AG09309 (cell line): ENCODE data around the gene GALNT9.
A peak's percentile ranks its signal among the peaks of the same experiment; 100 is the strongest.

Experiments used
- DNase-seq: peaks from one replicate; pipeline ENCODE4 v3.0.0-alpha.2; 2010; ENCODE audit warnings: low read depth
- H3K4me3 ChIP-seq: 2 replicates; pipeline ENCODE4 v1.5.1; 2011; ENCODE audit warnings: mild to moderate bottlenecking, low read depth, low read length, moderate library complexity; ENCODE audit not compliant: control insufficient read depth
- TF ChIP-seq, protein P1 (sequence below): IDR thresholded peaks from 2 replicates; pipeline ENCODE4 v1.5.1; 2011; ENCODE audit warnings: mild to moderate bottlenecking, low read depth, low read length, inconsistent platforms; ENCODE audit not compliant: insufficient read depth, control insufficient read depth; ENCODE audit errors: missing control alignments

GALNT9 gene

DNA sequence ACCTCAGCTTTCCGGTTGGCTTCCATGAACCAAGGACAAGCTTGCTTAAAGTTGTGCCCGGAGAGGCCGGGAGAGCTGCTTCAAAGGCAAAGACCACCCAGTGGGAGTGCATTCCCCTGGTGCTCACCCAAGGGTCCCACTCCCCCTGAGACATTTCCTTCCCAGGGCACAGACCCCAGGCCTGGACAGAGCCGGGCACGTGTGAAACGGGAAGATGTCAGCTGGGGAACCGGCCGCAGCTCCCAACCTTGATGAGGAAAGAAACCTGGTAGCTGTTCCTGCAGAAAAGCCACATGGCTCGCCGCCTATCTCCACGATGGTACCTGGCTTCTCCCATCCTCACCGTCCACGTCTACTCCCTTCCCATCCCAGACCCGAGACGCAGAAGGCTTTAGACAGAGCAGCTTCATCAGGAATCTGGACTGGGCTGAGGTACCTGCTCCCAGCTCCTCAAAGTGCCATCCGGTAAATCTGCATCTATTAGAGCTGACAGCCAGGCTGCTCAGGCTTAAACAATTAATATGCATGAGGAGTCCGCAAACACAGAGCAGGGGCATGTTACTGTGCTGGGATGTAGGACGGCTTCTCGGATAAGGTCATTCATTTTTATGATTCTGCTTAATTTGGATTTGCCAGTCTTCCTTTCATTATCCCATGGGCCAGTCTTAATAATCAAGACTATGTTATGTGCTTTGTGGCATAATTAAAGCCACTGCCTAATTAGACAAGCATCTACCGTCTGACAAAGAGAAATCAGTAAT is 53.1 kb downstream of the GALNT9 start:
- TF ChIP-seq, protein P1, sequence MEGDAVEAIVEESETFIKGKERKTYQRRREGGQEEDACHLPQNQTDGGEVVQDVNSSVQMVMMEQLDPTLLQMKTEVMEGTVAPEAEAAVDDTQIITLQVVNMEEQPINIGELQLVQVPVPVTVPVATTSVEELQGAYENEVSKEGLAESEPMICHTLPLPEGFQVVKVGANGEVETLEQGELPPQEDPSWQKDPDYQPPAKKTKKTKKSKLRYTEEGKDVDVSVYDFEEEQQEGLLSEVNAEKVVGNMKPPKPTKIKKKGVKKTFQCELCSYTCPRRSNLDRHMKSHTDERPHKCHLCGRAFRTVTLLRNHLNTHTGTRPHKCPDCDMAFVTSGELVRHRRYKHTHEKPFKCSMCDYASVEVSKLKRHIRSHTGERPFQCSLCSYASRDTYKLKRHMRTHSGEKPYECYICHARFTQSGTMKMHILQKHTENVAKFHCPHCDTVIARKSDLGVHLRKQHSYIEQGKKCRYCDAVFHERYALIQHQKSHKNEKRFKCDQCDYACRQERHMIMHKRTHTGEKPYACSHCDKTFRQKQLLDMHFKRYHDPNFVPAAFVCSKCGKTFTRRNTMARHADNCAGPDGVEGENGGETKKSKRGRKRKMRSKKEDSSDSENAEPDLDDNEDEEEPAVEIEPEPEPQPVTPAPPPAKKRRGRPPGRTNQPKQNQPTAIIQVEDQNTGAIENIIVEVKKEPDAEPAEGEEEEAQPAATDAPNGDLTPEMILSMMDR, result no peak
- DNase-seq, result no peak

DNA sequence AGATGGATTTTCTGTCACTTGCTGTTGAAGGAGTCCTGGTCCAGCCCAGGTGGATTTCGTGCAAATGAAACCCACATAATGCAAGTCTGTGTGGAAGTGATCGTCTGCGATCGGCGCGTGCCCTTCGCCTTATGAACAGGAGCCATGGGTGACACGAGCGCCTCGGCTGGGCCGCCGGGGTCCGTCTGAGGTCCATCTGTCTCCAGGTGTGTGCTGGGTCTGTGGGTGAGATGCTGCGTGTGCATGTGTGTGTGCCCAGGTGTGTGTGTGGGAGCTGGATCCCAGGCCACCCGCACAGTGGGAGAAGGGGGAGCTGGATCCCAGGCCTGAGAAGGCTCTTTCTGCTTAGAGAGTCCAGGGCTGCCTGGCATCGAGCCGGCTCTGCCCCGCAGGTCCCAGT is 53.8 kb downstream of the GALNT9 start:
- H3K4me3 ChIP-seq, result no peak overlapping the region
- no peak for DNase-seq
- TF ChIP-seq, protein P1, result no peak

More for the DNA sequence above, 53.1 kb downstream of the GALNT9 start:
- no peak overlapping the region for H3K4me3 ChIP-seq

DNA sequence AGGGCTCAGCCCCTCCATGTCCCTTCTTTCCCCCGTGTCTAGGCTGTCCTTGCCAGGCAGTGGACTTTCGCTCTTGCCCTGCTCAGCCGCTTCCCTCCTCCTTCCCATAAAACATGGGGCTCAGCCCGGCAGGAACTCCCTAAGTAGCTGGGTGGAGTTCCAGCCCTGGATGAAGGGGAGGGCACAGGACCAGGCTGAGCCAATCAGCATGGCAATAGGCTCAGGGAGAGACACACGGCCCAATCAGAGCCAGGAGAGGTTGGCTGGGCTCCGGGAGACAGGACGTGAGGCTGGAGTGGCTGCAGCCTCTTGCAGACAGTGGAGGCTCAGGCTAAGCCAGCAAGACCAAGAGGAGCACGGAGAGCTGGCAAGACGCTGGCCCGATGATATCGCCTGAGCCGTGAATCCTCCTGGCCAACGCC is 54.3 kb downstream of the GALNT9 start:
- H3K4me3 ChIP-seq, result no peak overlapping the region; the same call in 1 of the 2 replicates
- TF ChIP-seq, protein P1, result no peak
- DNase-seq, result peak; percentile 31

DNA sequence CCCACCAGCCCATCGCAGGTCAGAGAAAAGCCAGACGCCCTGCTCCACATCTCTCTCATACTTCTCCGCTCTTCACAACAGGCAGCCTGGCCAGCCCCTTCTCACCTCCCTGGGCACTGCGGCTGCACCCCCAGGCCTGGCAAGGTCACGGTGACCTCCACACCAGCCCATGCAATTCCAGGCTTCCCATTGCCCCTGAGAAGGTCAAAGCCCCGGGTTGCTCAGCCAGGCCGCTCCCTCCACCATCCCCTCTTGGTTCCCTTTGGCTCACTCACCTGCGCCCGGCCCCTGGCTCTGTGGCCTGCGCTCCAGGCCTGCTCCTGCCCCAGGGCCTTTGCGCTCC is 55.4 kb downstream of the GALNT9 start:
- no peak for DNase-seq
- TF ChIP-seq, protein P1, result no peak
- no peak overlapping the region for H3K4me3 ChIP-seq

DNA sequence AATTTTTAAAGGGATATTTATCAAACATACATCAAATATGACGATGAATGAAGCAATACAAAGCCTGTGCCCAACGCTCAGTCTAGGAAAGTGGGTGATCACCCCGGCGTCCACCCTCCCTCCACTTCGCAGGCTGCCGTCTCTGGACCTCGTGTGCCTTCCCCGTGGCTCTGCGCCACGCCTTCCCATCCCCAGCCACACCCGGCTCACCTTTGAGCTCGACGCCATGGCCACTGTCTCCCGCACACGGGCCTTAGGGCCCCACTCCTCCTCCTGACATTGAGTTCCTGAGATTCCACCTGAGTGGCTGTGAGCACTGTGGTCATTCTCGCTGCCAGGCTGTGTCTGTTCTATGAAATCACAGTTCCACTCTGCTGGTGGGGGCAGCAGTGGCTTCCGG is 56.7 kb downstream of the GALNT9 start:
- DNase-seq, result no peak
- TF ChIP-seq, protein P1, result no peak
- H3K4me3 ChIP-seq, result no peak overlapping the region

DNA sequence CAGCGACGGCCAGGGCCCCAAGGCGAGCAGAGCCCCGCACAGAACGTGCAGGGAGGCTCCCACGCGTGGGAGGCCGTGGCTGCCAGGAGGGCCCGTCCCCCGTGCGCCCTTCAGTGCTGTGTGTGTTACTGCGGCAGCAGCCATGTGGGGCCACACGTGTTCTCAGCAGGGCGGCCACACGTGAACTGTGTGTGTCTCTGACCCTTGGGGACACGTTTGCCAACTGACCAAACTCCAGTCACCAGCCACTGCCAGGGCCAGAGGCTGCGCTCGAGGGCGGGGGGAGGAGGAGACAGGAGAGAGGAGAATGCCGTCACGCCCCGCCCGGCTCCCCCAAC is 57.7 kb downstream of the GALNT9 start:
- DNase-seq, result no peak
- no peak overlapping the region for H3K4me3 ChIP-seq
- TF ChIP-seq, protein P1, result no peak
